GM12878 (cell line): Measurements from ENCODE around the gene NEK11. TPM values are rescaled to one million over a fixed set of nuclear protein-coding genes. Genes with fewer than 3 reads are reported as not detected.

Experiments used
- ATAC-seq: fragments of 200-7000 bp; cut with Tn5 transposase; 3 replicates; pipeline ENCODE4 v1.9.1; 2020; ENCODE audit warnings: mild to moderate bottlenecking, moderate library complexity
- BruUV-seq: library from RNA; stranded (reverse); fragments of 400-500 nt; replicated peaks from 2 replicates; lab custom pipeline; 2021; lab: Mats Ljungman, UMichigan
- CTCF ChIA-PET: fragments of 300-600 bp; sonication (Branson Sonifier 250); formaldehyde crosslinking; extraction: SDS; loops from one replicate; lab custom pipeline; 2021; ENCODE audit warnings: inconsistent platforms; lab: Yijun Ruan, JAX
- POLR2A ChIA-PET: fragments of 350-600 bp; formaldehyde crosslinking; extraction: SDS; loops from one replicate; lab custom pipeline; 2021; ENCODE audit warnings: inconsistent platforms; lab: Charles Lee
- RAD21 ChIA-PET: fragments of 300-600 bp; sonication (Branson Sonifier 250); formaldehyde crosslinking; loops from one replicate; lab custom pipeline; 2023; ENCODE audit warnings: antibody characterized with exemption; ENCODE audit not compliant: unreplicated experiment; lab: Charles Lee
- SMC1A ChIA-PET: fragments of 300-600 bp; sonication (Branson Sonifier 250); formaldehyde crosslinking; loops from one replicate; lab custom pipeline; 2023; ENCODE audit not compliant: unreplicated experiment, uncharacterized antibody; lab: Charles Lee
- DNase-seq: peaks from one replicate; pipeline ENCODE4 v3.0.0-alpha.2; 2011; ENCODE audit warnings: low read depth, low spot score
- FAIRE-seq: peaks from 3 replicates; lab custom pipeline; 2011; peaks lifted over from hg19 to GRCh38; lab: Jason Lieb, UNC
- H2AFZ ChIP-seq: 2 replicates; pipeline ENCODE4 v1.6.0; 2011; ENCODE audit warnings: low read depth, low read length, control low read depth; ENCODE audit not compliant: control insufficient read depth
- H3K27ac ChIP-seq: 2 replicates; pipeline ENCODE4 v1.5.1; 2011; ENCODE audit warnings: control low read depth; ENCODE audit not compliant: control insufficient read depth, insufficient read depth
- H3K27me3 ChIP-seq, 2 experiments: replicated peaks in 1 of 2; 2 replicates each; pipeline versions ENCODE4 v1.6.0 to v1.6.1; 2011; ENCODE audit warnings: low read length in 1 of 2; ENCODE audit not compliant: control insufficient read depth in 2 of 2, insufficient read depth in 2 of 2
- H3K36me3 ChIP-seq, 2 experiments: 2 replicates each; pipeline ENCODE4 v1.5.1; 2011; ENCODE audit warnings: low read length in 1 of 2; ENCODE audit not compliant: control insufficient read depth in 2 of 2, insufficient read depth in 2 of 2
- H3K4me1 ChIP-seq: 2 replicates; pipeline ENCODE4 v1.6.1; 2011; ENCODE audit warnings: mild to moderate bottlenecking, low read length, moderate library complexity, mixed read lengths; ENCODE audit not compliant: control insufficient read depth, insufficient read depth
- H3K4me2 ChIP-seq: 2 replicates; pipeline ENCODE4 v1.6.0; 2011; ENCODE audit warnings: control low read depth; ENCODE audit not compliant: control insufficient read depth, insufficient read depth
- H3K4me3 ChIP-seq: fragments of 200-600 bp; sonication (generic); 2 replicates; pipeline ENCODE4 v1.5.1; 2016
- H3K79me2 ChIP-seq: 2 replicates; pipeline ENCODE4 v1.6.0; 2011; ENCODE audit warnings: low read length; ENCODE audit not compliant: control insufficient read depth, insufficient read depth
- H3K9ac ChIP-seq: 2 replicates; pipeline ENCODE4 v1.8.0; 2011; ENCODE audit warnings: low read length, control low read depth, mixed read lengths; ENCODE audit not compliant: control insufficient read depth, insufficient read depth
- H3K9me3 ChIP-seq: replicated peaks from 3 replicates; pipeline ENCODE4 v1.5.1; 2011; ENCODE audit warnings: mild to moderate bottlenecking, low read length; ENCODE audit not compliant: control insufficient read depth, insufficient read depth
- H4K20me1 ChIP-seq: 2 replicates; pipeline ENCODE4 v1.6.0; 2011; ENCODE audit not compliant: control insufficient read depth, insufficient read depth
- GATAD2B ChIP-seq: fragments of 450-650 bp; conservative IDR thresholded peaks from 2 replicates; pipeline ENCODE4 v1.6.1; 2017; ENCODE audit warnings: low read depth, mild to moderate bottlenecking, moderate library complexity
- MTA2 ChIP-seq: fragments of 450-650 bp; IDR thresholded peaks from 2 replicates; pipeline ENCODE4 v1.6.1; 2016; ENCODE audit warnings: low read depth, mild to moderate bottlenecking, moderate library complexity
- NFIC ChIP-seq: IDR thresholded peaks from 2 replicates; pipeline ENCODE4 v1.6.1; 2012; ENCODE audit warnings: low read depth, mild to moderate bottlenecking, inconsistent platforms, low read length, moderate library complexity
- POLR2AphosphoS2 ChIP-seq: IDR thresholded peaks from 2 replicates; pipeline ENCODE4 v1.6.1; 2011; ENCODE audit warnings: low read depth, mild to moderate bottlenecking, low read length, improper control_type of control experiment, moderate library complexity
- RAD21 ChIP-seq: IDR thresholded peaks from 2 replicates; pipeline ENCODE4 v1.6.1; 2011; ENCODE audit warnings: mild to moderate bottlenecking, low read depth, low read length, moderate library complexity; ENCODE audit not compliant: insufficient read depth
- SPI1 ChIP-seq: IDR thresholded peaks from 2 replicates; pipeline ENCODE4 v1.6.1; 2011; ENCODE audit warnings: low read depth, mild to moderate bottlenecking, low read length, moderate library complexity, borderline replicate concordance; ENCODE audit not compliant: insufficient read depth
- SUPT20H ChIP-seq: IDR thresholded peaks from 2 replicates; pipeline ENCODE4 v1.6.1; 2011; ENCODE audit warnings: low read depth, mild to moderate bottlenecking, low read length, moderate library complexity, borderline replicate concordance; ENCODE audit not compliant: control insufficient read depth
- TCF12 ChIP-seq: IDR thresholded peaks from 2 replicates; pipeline ENCODE4 v1.6.1; 2011; ENCODE audit warnings: low read depth, mild to moderate bottlenecking, low read length
- TCF7 ChIP-seq: IDR thresholded peaks from 2 replicates; pipeline ENCODE4 v1.6.1; 2014; ENCODE audit warnings: antibody characterized with exemption, borderline replicate concordance
- ZNF687 ChIP-seq: fragments of 450-650 bp; IDR thresholded peaks from 2 replicates; pipeline ENCODE4 v1.6.1; 2017; ENCODE audit warnings: mild to moderate bottlenecking, moderate library complexity
- WGBS: methylation state at CpG from one replicate; pipeline ENCODE4 v1.1.6; 2016; ENCODE audit warnings: low lambda C conversion rate; ENCODE audit not compliant: insufficient replicate concordance, insufficient coverage; ENCODE audit errors: missing lambda C conversion rate; 5-methylcytosine and 5-hydroxymethylcytosine counted together
- in situ Hi-C: fragments of 300-500 bp; cut with MboI; formaldehyde crosslinking; loops from 9 replicates; pipeline ENCODE4 v1.14.3; 2018; ENCODE audit warnings: mixed read lengths
- intact Hi-C: fragments of 100-400 bp; cut with micrococcal nuclease; formaldehyde crosslinking; loops from one replicate; pipeline ENCODE4 v1.14.2; 2022; ENCODE audit not compliant: unreplicated experiment
- polyA plus RNA-seq, 11 experiments: library from polyadenylated mRNA; depleted of rRNA in 4 of 11; unstranded in 6 of 11; stranded (reverse) in 5 of 11; fragments of >200 nt; fragmentation: Nextera tagmentation in 4 of 11; fragmentation: Illumina TruSeq in 1 of 11; extraction: Ambion mirVana in 4 of 11; extraction: Trizol in 1 of 11; gene quantifications; 1 replicate in 1 of 11; 2 replicates in 10 of 11; pipeline versions ENCODE4 v1.2.1 to v1.2.3, GENCODE V29; 2011 to 2016; ENCODE audit warnings: inconsistent platforms in 2 of 11, missing spikeins in 2 of 11, low read depth in 1 of 11
- total RNA-seq, 4 experiments: library from RNA; depleted of rRNA in 3 of 4; stranded (reverse); fragments of >200 nt in 3 of 4; fragmentation: Illumina TruSeq in 1 of 4; extraction: Trizol in 1 of 4; gene quantifications; 2 replicates each; pipeline versions ENCODE4 v1.2.1 to v1.2.3, GENCODE V29; 2013 to 2021

NEK11 gene
- total and polyA plus RNA-seq, 10 of the 15 experiments (the other 5 are each of a cell fraction or from before 2014, with no cell fraction given), result 0.05 to 0.94 (median 0.36) TPM; not detected in 1

GRCh38 chr3:131033480-131034080 lies 6.9 kb downstream of the NEK11 start (continued):
- TF ChIP-seq NFIC (no peak), TCF7 (no peak), POLR2AphosphoS2 (no peak), RAD21 (peak; percentile 71)

GRCh38 chr3:131036200-131036816 lies 9.6 kb downstream of the NEK11 start:
- DNase-seq, result no peak
- ChIA-PET POLR2A (no interaction called here), CTCF (interaction anchor here (0.7 to 1.6 kb wide), 7 partner anchors 8 to 411 kb away, joined by 3 to 5 read pairs (median 3); partner anchors contain the start of genes ASTE1 and NEK11), RAD21 (interaction anchor here (1.3 to 3.3 kb wide), 2 partner anchors 994 kb away, joined by 4 to 16 read pairs; no protein-coding TSS in a partner anchor)
- Histone ChIP-seq H3K27me3 (no peaks in the 10 kb centered on the region), H3K4me1 (no peaks in the 10 kb centered on the region), H3K36me3 (no peaks in the 10 kb centered on the region), H3K4me2 (no peak overlapping the region), H3K79me2 (no peaks in the 10 kb centered on the region), H3K4me3 (no peak overlapping the region), H4K20me1 (no peaks in the 10 kb centered on the region)
- in situ Hi-C loops, result no loop called here
- 0% methylated on average over 1 of the region's 1 CpG for whole genome bisulfite sequencing
- no peak for TF ChIP-seq MTA2
- TF ChIP-seq GATAD2B, result no peak
- TF ChIP-seq TCF12, result no peak
- no peak for TF ChIP-seq ZNF687
- TF ChIP-seq SPI1, result no peak
- no peak for TF ChIP-seq SUPT20H
- TF ChIP-seq, all 136 proteins: peak for 0
- no peaks in the 10 kb centered on the region for H3K9me3 ChIP-seq
- no peak overlapping the region for H3K27ac ChIP-seq
- intact Hi-C loops, result loop anchor here (10.0 kb wide), 2 partner anchors 508 to 678 kb away; no protein-coding TSS in a partner anchor
- no peak for ATAC-seq
- FAIRE-seq, result no peak
- SMC1A ChIA-PET, result interaction anchor here (0.6 to 1.6 kb wide), 6 partner anchors 10 to 1146 kb away, joined by 3 to 5 read pairs (median 4); partner anchors contain the start of genes ASTE1 and NEK11
- BruUV-seq, result no TSS peak
- H3K9ac ChIP-seq, result no peak overlapping the region
- no peak overlapping the region for H2AFZ ChIP-seq
